Measurements from ENCODE around the gene S100A5.
"Not testable (repeated sequence)": the region's sequence is repeated elsewhere in the genome, so short reads cannot be mapped to it uniquely, and the experiment has no call there.

S100A5 gene

GRCh38 chr1:153531638-153532037, 9.1 kb downstream of the S100A5 start:
- Histone ChIP-seq H3K27me3 (ENCODE audit: insufficient read depth, low read length) (peaks cover 42% of the 10 kb centered on the region), H3K4me1 (ENCODE audit: insufficient read depth, low read length) (peaks cover 3% of the 10 kb centered on the region), H2AFZ (ENCODE audit: low read depth, low read length) (no peak overlapping the region), H3K4me3 (ENCODE audit: low read length) (no peak overlapping the region), H3K36me3 (ENCODE audit: insufficient read depth, low read length) (no peaks in the 10 kb centered on the region), H3K9me3 (ENCODE audit: low read length) (no peaks in the 10 kb centered on the region)

- Histone ChIP-seq H3K4me3 (ENCODE audit: low read length) (no peak overlapping the region), H3K36me3 (ENCODE audit: insufficient read depth, low read length) (no peaks in the 10 kb centered on the region), H3K9me3 (ENCODE audit: low read length) (no peaks in the 10 kb centered on the region), H3K4me1 (ENCODE audit: insufficient read depth, low read length) (peaks cover 2% of the 10 kb centered on the region), H2AFZ (ENCODE audit: low read depth, low read length) (no peak overlapping the region), H3K27me3 (ENCODE audit: insufficient read depth, low read length) (peaks cover 8% of the 10 kb centered on the region)
These were observed 13.1 kb downstream of the S100A5 start for GRCh38 chr1:153527683-153528040.

DNA sequence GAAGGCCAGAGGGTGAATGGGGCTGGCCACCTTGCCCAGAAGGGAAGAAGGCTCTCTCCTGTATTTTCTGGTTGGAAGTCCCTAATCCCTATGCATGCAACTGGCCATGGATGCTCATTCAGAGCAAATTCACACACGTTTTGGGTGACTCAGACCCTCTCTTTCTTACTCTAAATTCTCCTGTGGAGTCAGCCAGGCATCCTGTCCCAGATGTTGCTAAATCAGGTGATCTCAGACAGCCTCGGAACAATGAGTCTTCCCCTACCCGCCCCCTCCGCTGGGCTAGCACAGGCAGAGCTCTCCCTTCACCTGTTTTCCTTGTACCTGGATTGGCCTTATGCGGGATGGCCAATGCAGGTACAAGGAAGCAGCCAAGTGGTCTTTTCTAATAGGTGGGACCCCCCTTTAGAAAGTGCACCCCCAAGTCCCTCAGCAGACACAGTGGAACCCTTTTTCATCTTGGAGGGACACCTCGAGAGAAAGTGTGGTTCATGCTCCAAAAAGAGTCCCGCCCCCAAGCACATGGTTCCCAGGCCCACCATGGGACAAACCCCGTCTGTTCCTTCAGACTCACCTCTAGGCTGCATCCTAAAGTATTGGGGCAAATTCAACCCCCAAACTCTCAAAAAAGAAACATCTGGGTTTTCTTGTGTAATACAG, 13.6 kb downstream of the S100A5 start:
- H3K4me1 ChIP-seq (ENCODE audit: insufficient read depth, low read length): peaks cover 2% of the 10 kb centered on the region
- peaks cover 6% of the 10 kb centered on the region for H3K27me3 ChIP-seq (ENCODE audit: insufficient read depth, low read length)
- no peaks in the 10 kb centered on the region for H3K9me3 ChIP-seq (ENCODE audit: low read length)
- no peaks in the 10 kb centered on the region for H3K36me3 ChIP-seq (ENCODE audit: insufficient read depth, low read length)
- H3K4me3 ChIP-seq (ENCODE audit: low read length): no peak overlapping the region
- no peak overlapping the region for H2AFZ ChIP-seq (ENCODE audit: low read depth, low read length)

DNA sequence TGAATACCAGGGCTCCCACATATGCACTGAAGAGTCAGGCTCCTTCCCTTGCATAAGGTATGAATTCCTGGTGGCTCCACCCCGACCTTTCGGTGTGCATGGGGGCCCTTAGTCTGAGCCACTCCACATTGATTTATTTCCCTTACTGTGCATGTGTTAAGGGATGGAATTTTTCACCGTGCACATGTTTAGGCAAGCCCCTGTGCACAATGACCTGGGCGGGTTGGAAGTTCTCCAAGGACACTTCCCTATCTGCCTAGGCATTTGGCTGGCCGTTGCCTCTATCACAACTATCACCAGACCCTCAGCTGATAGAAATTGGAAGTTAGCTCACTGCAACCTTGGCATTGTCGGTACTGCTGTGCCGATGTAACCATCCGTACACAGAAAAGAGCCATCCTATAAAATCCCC, 14.6 kb downstream of the S100A5 start:
- H2AFZ ChIP-seq (ENCODE audit: low read depth, low read length): no peak overlapping the region
- H3K36me3 ChIP-seq (ENCODE audit: insufficient read depth, low read length): no peaks in the 10 kb centered on the region
- H3K4me1 ChIP-seq (ENCODE audit: insufficient read depth, low read length): peaks cover 2% of the 10 kb centered on the region
- H3K4me3 ChIP-seq (ENCODE audit: low read length): no peak overlapping the region
- H3K27me3 ChIP-seq (ENCODE audit: insufficient read depth, low read length): peaks cover 3% of the 10 kb centered on the region
- no peaks in the 10 kb centered on the region for H3K9me3 ChIP-seq (ENCODE audit: low read length)

DNA sequence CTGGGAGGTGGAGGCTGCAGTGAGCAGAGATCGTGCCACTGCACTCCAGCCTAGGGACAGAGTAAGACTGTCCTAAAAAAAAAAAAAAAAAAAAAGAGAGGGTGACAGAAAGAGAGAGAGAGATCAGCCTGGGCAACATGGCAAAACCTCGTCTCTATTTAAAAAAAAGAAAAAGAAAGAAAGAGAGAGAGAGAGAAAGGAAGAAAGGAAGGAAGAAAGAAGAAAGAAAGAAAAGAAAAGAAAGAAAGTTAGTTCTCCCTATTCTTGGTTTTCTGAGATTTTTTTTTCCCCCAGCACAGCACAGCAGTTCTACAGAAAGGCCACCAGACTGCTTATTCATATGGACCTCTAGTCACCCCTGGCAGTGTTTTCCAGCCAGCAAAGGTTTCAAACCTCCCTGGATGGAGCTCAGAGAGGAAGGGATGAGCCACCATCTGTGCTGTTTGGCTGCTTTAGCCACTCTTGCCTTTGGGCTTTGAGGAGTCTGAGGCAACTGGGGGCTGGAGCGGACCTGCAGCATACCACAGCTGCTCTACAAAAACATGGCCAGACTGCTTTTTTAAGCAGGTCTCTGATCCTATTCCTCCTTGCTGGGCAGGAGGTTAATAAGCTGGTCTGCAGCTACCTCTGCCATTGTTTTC, 15.5 kb downstream of the S100A5 start:
- no peaks in the 10 kb centered on the region for H3K9me3 ChIP-seq (ENCODE audit: low read length)
- peaks cover 2% of the 10 kb centered on the region for H3K4me1 ChIP-seq (ENCODE audit: insufficient read depth, low read length)
- H3K36me3 ChIP-seq (ENCODE audit: insufficient read depth, low read length): no peaks in the 10 kb centered on the region
- H3K27me3 ChIP-seq (ENCODE audit: insufficient read depth, low read length): no peaks in the 10 kb centered on the region
- no peak overlapping the region for H3K4me3 ChIP-seq (ENCODE audit: low read length)
- H2AFZ ChIP-seq (ENCODE audit: low read depth, low read length): no peak overlapping the region

GRCh38 chr1:153522353-153523048, 18.2 kb downstream of the S100A5 start:
- H2AFZ ChIP-seq (ENCODE audit: low read depth, low read length); H3K9me3 ChIP-seq (ENCODE audit: low read length); H3K27me3 ChIP-seq (ENCODE audit: insufficient read depth, low read length); H3K36me3 ChIP-seq (ENCODE audit: insufficient read depth, low read length); H3K4me3 ChIP-seq (ENCODE audit: low read length); H3K4me1 ChIP-seq (ENCODE audit: insufficient read depth, low read length): not testable (repeated sequence)

GRCh38 chr1:153521808-153522207, 18.9 kb downstream of the S100A5 start:
- not testable (repeated sequence) for H3K27me3 ChIP-seq (ENCODE audit: insufficient read depth, low read length); H3K4me3 ChIP-seq (ENCODE audit: low read length); H2AFZ ChIP-seq (ENCODE audit: low read depth, low read length); H3K36me3 ChIP-seq (ENCODE audit: insufficient read depth, low read length); H3K4me1 ChIP-seq (ENCODE audit: insufficient read depth, low read length); H3K9me3 ChIP-seq (ENCODE audit: low read length)

- Histone ChIP-seq H3K4me1 (ENCODE audit: insufficient read depth, low read length) (no peaks in the 10 kb centered on the region), H2AFZ (ENCODE audit: low read depth, low read length) (no peak overlapping the region), H3K9me3 (ENCODE audit: low read length) (no peaks in the 10 kb centered on the region), H3K36me3 (ENCODE audit: insufficient read depth, low read length) (no peaks in the 10 kb centered on the region), H3K4me3 (ENCODE audit: low read length) (no peak overlapping the region), H3K27me3 (ENCODE audit: insufficient read depth, low read length) (no peaks in the 10 kb centered on the region)
These were observed 19.8 kb downstream of the S100A5 start for GRCh38 chr1:153520818-153521476.

DNA sequence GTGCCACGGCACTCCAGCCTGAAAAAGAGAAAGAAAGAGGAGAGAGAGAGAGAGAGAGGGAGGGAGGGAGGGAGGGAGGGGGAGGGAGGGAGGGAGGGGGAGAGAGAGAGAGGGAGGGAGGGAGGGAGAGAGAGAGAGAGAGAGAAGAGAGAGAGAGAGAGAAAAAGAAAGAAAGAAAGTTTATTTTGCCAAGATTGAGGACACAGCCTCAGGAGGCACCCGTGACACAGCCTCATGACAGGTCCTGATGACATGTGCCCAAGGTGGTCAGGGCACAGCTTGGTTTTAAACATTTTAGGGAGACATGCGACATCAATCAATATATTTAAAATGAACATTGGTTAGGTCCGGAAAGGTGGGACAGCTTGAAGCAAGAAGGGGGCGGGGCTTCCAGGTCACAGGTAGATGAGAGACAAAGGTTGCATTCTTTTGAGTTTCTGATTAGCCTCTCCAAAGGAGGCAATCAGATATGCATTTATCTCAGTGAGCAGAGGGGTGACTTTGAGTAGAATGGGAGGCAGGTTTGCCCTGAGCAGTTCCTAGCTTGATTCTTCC, 20.5 kb downstream of the S100A5 start:
- not testable (repeated sequence) for H3K27me3 ChIP-seq (ENCODE audit: insufficient read depth, low read length); H3K4me3 ChIP-seq (ENCODE audit: low read length); H3K36me3 ChIP-seq (ENCODE audit: insufficient read depth, low read length); H3K9me3 ChIP-seq (ENCODE audit: low read length); H3K4me1 ChIP-seq (ENCODE audit: insufficient read depth, low read length); H2AFZ ChIP-seq (ENCODE audit: low read depth, low read length)

DNA sequence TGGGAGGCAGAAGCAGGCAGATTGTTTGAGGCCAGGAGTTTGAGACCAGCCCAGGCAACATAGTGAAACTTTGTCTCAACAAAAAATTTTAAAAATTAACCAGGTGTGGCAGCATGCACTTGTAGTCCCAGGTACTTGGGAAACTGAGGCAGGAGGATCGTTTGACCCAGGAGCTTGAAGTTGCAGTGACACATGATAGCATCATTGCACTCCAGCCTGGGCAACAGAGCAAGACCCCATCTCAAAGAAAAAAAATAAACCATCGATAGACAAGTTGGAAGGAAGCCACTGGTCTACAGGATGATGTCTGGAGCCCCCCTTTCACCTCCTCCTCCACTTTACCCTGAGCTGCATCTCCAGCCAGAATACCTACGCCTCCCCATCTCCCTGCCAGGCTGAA, 21.5 kb downstream of the S100A5 start:
- no peaks in the 10 kb centered on the region for H3K9me3 ChIP-seq (ENCODE audit: low read length)
- no peaks in the 10 kb centered on the region for H3K27me3 ChIP-seq (ENCODE audit: insufficient read depth, low read length)
- H3K36me3 ChIP-seq (ENCODE audit: insufficient read depth, low read length): no peaks in the 10 kb centered on the region
- H2AFZ ChIP-seq (ENCODE audit: low read depth, low read length): no peak overlapping the region
- no peaks in the 10 kb centered on the region for H3K4me1 ChIP-seq (ENCODE audit: insufficient read depth, low read length)
- H3K4me3 ChIP-seq (ENCODE audit: low read length): no peak overlapping the region

DNA sequence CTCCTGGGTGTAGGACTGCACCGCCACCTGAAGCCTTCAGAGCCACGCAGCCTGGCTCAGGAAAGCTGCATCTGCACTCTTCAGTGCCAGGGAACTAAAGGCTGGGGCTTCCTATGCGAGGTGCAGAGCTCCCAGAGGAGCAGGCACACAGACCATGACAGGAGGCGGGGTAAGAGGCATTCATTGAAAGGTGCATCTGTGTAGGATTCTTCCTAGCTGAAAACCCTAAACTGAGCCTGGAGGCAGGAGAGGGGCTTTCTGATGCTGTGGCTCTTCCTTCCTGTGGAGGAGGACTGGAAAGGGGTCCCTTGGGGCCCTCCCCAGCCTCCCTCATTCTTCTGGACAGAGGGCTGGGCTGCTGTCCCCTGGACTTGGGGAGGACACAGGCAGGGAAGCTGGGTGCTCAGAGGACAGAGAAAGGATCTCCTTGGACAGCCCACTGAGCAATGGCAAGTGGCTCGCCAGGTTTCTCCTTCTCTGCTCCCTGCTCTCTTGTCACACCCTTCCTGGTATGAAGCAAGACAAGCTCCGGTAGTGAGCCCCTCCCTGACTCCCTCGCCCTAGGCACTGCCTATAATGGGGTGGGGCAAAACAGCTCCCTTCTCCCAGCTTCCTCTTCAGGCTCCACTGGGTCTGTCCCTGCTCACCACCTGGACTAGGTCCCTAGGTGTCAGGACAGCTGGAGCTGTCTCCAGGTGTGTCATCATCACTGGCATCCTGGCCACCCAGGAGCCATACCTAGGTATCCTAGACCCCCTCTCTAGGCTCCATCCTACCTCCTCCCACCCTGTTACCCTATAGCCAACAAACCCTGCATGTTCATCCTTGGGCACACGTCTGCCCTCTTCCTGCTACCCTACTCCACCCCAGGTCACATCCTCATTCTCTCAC, 25.0 kb downstream of the S100A5 start:
- peaks cover 3% of the 10 kb centered on the region for H3K27me3 ChIP-seq (ENCODE audit: insufficient read depth, low read length)
- no peak overlapping the region for H3K4me3 ChIP-seq (ENCODE audit: low read length)
- no peaks in the 10 kb centered on the region for H3K36me3 ChIP-seq (ENCODE audit: insufficient read depth, low read length)
- no peaks in the 10 kb centered on the region for H3K4me1 ChIP-seq (ENCODE audit: insufficient read depth, low read length)
- no peak overlapping the region for H2AFZ ChIP-seq (ENCODE audit: low read depth, low read length)
- no peaks in the 10 kb centered on the region for H3K9me3 ChIP-seq (ENCODE audit: low read length)

DNA sequence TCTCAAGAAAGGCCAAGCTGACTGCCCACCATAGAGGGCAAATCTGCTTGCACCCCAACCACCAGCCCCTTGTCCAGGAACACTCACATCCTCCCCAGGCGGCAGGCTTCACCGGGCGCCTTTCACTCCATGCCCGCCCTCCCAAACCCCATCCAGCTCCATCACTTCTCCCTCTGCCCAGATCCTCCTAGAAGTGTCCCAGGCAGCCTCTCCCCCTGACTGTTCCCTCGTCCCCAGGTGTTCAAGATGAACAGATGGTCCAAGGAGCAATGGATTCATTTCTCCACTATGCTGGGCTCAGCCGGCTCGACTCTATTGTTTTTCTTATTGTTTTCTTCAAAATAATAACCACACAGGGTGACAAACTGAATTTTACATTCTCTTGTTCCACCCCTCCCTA, 27.1 kb downstream of the S100A5 start:
- Histone ChIP-seq H3K27me3 (ENCODE audit: insufficient read depth, low read length) (peaks cover 3% of the 10 kb centered on the region), H2AFZ (ENCODE audit: low read depth, low read length) (no peak overlapping the region), H3K4me1 (ENCODE audit: insufficient read depth, low read length) (no peaks in the 10 kb centered on the region), H3K36me3 (ENCODE audit: insufficient read depth, low read length) (no peaks in the 10 kb centered on the region), H3K9me3 (ENCODE audit: low read length) (no peaks in the 10 kb centered on the region), H3K4me3 (ENCODE audit: low read length) (no peak overlapping the region)
